IMR-90 (cell line): ENCODE measurements around the gene C3AR1. TPM values are rescaled to one million over a fixed set of nuclear protein-coding genes. Genes with fewer than 3 reads are reported as not detected.

Experiments
- ATAC-seq: fragments of 200-7000 bp; cut with Tn5 transposase; 2 replicates; pipeline ENCODE4 v1.9.1; 2020; ENCODE audit warnings: low read depth, mild to moderate bottlenecking, moderate library complexity
- BruUV-seq: library from RNA; stranded (reverse); fragments of 400-500 nt; replicated peaks from 2 replicates; lab custom pipeline; 2021; lab: Mats Ljungman, UMichigan
- CTCF ChIA-PET: fragments of 300-600 bp; formaldehyde crosslinking; extraction: SDS; loops from one replicate; lab custom pipeline; 2021; ENCODE audit warnings: antibody characterized with exemption; lab: Yijun Ruan, JAX
- POLR2A ChIA-PET: fragments of 300-600 bp; sonication (Branson Sonifier 250); formaldehyde crosslinking; loops from one replicate; lab custom pipeline; 2022; ENCODE audit warnings: antibody characterized with exemption; ENCODE audit not compliant: unreplicated experiment; lab: Charles Lee
- DNase-seq: peaks from one replicate; pipeline ENCODE4 v3.0.0; 2013
- H2AFZ ChIP-seq: replicated peaks from 2 replicates; pipeline ENCODE3; 2013; ENCODE audit warnings: low read length, mild to moderate bottlenecking; ENCODE audit not compliant: poor library complexity
- H2AK5ac ChIP-seq: 2 replicates; pipeline ENCODE4 v1.6.1; 2013; ENCODE audit warnings: low read depth, low read length, inconsistent platforms
- H2AK9ac ChIP-seq: replicated peaks from 2 replicates; pipeline ENCODE3; 2013; ENCODE audit warnings: mild to moderate bottlenecking, low read depth, low read length, moderate library complexity; ENCODE audit not compliant: poor library complexity
- H2BK120ac ChIP-seq: 2 replicates; pipeline ENCODE4 v1.6.1; 2013; ENCODE audit warnings: low read depth, low read length, inconsistent platforms
- H2BK15ac ChIP-seq: 3 replicates; pipeline ENCODE4 v1.6.1; 2013; ENCODE audit warnings: low read depth, low read length, inconsistent platforms
- H2BK20ac ChIP-seq: 2 replicates; pipeline ENCODE4 v1.6.1; 2013; ENCODE audit warnings: low read depth, mild to moderate bottlenecking, inconsistent platforms, low read length, moderate library complexity
- H2BK5ac ChIP-seq: 2 replicates; pipeline ENCODE4 v1.6.1; 2013; ENCODE audit warnings: mild to moderate bottlenecking, low read depth, low read length, inconsistent platforms; ENCODE audit not compliant: poor library complexity, severe bottlenecking
- H3K14ac ChIP-seq: replicated peaks from 2 replicates; pipeline ENCODE4 v1.6.1; 2013; ENCODE audit warnings: low read depth, low read length, inconsistent platforms
- H3K18ac ChIP-seq: 2 replicates; pipeline ENCODE4 v1.6.1; 2013; ENCODE audit warnings: low read depth, low read length, control low read depth
- H3K23ac ChIP-seq: 2 replicates; pipeline ENCODE4 v1.6.1; 2013; ENCODE audit warnings: low read depth, low read length, inconsistent platforms
- H3K27ac ChIP-seq: 2 replicates; pipeline ENCODE4 v1.5.1; 2013; ENCODE audit warnings: mild to moderate bottlenecking, control low read depth, low read length; ENCODE audit not compliant: insufficient read depth
- H3K27me3 ChIP-seq: 2 replicates; pipeline ENCODE4 v1.6.1; 2013; ENCODE audit warnings: low read length; ENCODE audit not compliant: control insufficient read depth, insufficient read depth
- H3K36me3 ChIP-seq: 2 replicates; pipeline ENCODE4 v1.6.1; 2013; ENCODE audit warnings: low read length, mixed read lengths; ENCODE audit not compliant: control insufficient read depth, insufficient read depth
- H3K4ac ChIP-seq: 2 replicates; pipeline ENCODE4 v1.6.1; 2013; ENCODE audit warnings: low read depth, low read length, inconsistent platforms
- H3K4me1 ChIP-seq: 2 replicates; pipeline ENCODE4 v1.6.1; 2013; ENCODE audit warnings: low read length, mixed read lengths; ENCODE audit not compliant: control insufficient read depth, insufficient read depth
- H3K4me2 ChIP-seq: 2 replicates; pipeline ENCODE4 v1.6.1; 2013; ENCODE audit warnings: low read depth, mild to moderate bottlenecking, control low read depth, low read length, moderate library complexity
- H3K4me3 ChIP-seq: 2 replicates; pipeline ENCODE4 v1.5.1; 2013; ENCODE audit warnings: low read depth, mild to moderate bottlenecking, control low read depth, low read length, moderate library complexity; ENCODE audit not compliant: insufficient read depth
- H3K56ac ChIP-seq: 2 replicates; pipeline ENCODE4 v1.6.1; 2013; ENCODE audit warnings: low read length, inconsistent platforms; ENCODE audit not compliant: insufficient read depth; ENCODE audit errors: extremely low read depth
- H3K79me1 ChIP-seq, 2 experiments: 2 replicates each; pipeline ENCODE4 v1.6.1; 2013; ENCODE audit warnings: low read length in 2 of 2, inconsistent platforms in 1 of 2, low read depth in 1 of 2
- H3K9ac ChIP-seq: 2 replicates; pipeline ENCODE4 v1.6.1; 2013; ENCODE audit warnings: low read depth, low read length, control low read depth
- H3K9me1 ChIP-seq: 2 replicates; pipeline ENCODE4 v1.6.1; 2013; ENCODE audit warnings: low read length, inconsistent platforms; ENCODE audit not compliant: insufficient read depth
- H3K9me3 ChIP-seq: 2 replicates; pipeline ENCODE4 v1.6.1; 2013; ENCODE audit warnings: low read length; ENCODE audit not compliant: control insufficient read depth, insufficient read depth
- H4K20me1 ChIP-seq: 2 replicates; pipeline ENCODE4 v1.6.1; 2013; ENCODE audit warnings: low read length, inconsistent platforms; ENCODE audit not compliant: insufficient read depth
- H4K5ac ChIP-seq: 2 replicates; pipeline ENCODE4 v1.6.1; 2013; ENCODE audit warnings: mild to moderate bottlenecking, low read depth, low read length, control low read depth
- H4K8ac ChIP-seq, 2 experiments: 2 replicates each; pipeline ENCODE4 v1.6.1; 2013; ENCODE audit warnings: low read depth in 2 of 2, low read length in 2 of 2, control low read depth in 1 of 2, inconsistent platforms in 1 of 2
- H4K91ac ChIP-seq: 2 replicates; pipeline ENCODE4 v1.6.1; 2013; ENCODE audit warnings: low read depth, low read length, inconsistent platforms; ENCODE audit not compliant: insufficient read depth
- CEBPB ChIP-seq: IDR thresholded peaks from 2 replicates; pipeline ENCODE4 v1.6.1; 2012; ENCODE audit warnings: low read depth, low read length, improper control_type of control experiment
- CHD1 ChIP-seq: IDR thresholded peaks from 2 replicates; pipeline ENCODE4 v1.6.1; 2012; ENCODE audit warnings: low read depth, low read length, improper control_type of control experiment
- FOS ChIP-seq: fragments of 150-350 bp; IDR thresholded peaks from 2 replicates; pipeline ENCODE4 v1.6.1; 2016; ENCODE audit warnings: low read depth, low read length
- MAFK ChIP-seq: IDR thresholded peaks from 2 replicates; pipeline ENCODE4 v1.6.1; 2012; ENCODE audit warnings: low read depth, low read length, improper control_type of control experiment
- MAZ ChIP-seq: IDR thresholded peaks from 2 replicates; pipeline ENCODE4 v1.6.1; 2012; ENCODE audit warnings: low read depth, mild to moderate bottlenecking, low read length, improper control_type of control experiment, moderate library complexity, borderline replicate concordance
- MXI1 ChIP-seq: IDR thresholded peaks from 2 replicates; pipeline ENCODE4 v1.6.1; 2012; ENCODE audit warnings: low read depth, mild to moderate bottlenecking, low read length, moderate library complexity, borderline replicate concordance
- POLR2A ChIP-seq: IDR thresholded peaks from 2 replicates; pipeline ENCODE4 v1.6.1; 2012; ENCODE audit warnings: mild to moderate bottlenecking, low read depth, low read length
- RCOR1 ChIP-seq: IDR thresholded peaks from 2 replicates; pipeline ENCODE4 v1.6.1; 2012; ENCODE audit warnings: mild to moderate bottlenecking, low read length, improper control_type of control experiment; ENCODE audit not compliant: insufficient replicate concordance
- RFX5 ChIP-seq: IDR thresholded peaks from 2 replicates; pipeline ENCODE4 v1.8.0; 2012; ENCODE audit warnings: low read depth, mild to moderate bottlenecking, low read length, moderate library complexity
- SMC3 ChIP-seq: fragments of 150-350 bp; IDR thresholded peaks from 2 replicates; pipeline ENCODE4 v1.6.1; 2016; ENCODE audit warnings: low read depth, mild to moderate bottlenecking, antibody characterized with exemption, low read length, moderate library complexity
- WGBS, 2 experiments: methylation state at CpG; one replicate each; pipeline versions ENCODE4 v1.1.5 to v1.1.7; 2013; ENCODE audit warnings: missing lambda C conversion rate in 2 of 2; ENCODE audit not compliant: insufficient read length in 1 of 2; ENCODE audit errors: extremely low coverage in 2 of 2; 5-methylcytosine and 5-hydroxymethylcytosine counted together
- dilution Hi-C: fragments of 300-500 bp; cut with HindIII; formaldehyde crosslinking; loops from one replicate; pipeline ENCODE4 v1.14.3; 2018; ENCODE audit warnings: low sequenced_read_pairs; ENCODE audit not compliant: unreplicated experiment
- in situ Hi-C: fragments of 300-500 bp; cut with MboI; formaldehyde crosslinking; loops from 3 replicates; pipeline ENCODE4 v1.14.3; 2019; ENCODE audit warnings: low sequenced_read_pairs, inconsistent platforms, mixed read lengths
- intact Hi-C: fragments of 100-400 bp; cut with micrococcal nuclease; formaldehyde crosslinking; loops from 2 replicates; pipeline ENCODE4 v1.10.0; 2022
- polyA plus RNA-seq, 3 experiments: library from polyadenylated mRNA; depleted of rRNA; stranded (reverse); fragments of >200 nt; gene quantifications; 2 replicates each; pipeline ENCODE4 v1.2.3, GENCODE V29; 2012; ENCODE audit warnings: low replicate concordance in 1 of 3
- total RNA-seq: library from RNA; depleted of rRNA; stranded (reverse); fragments of >200 nt; gene quantifications from 2 replicates; pipeline ENCODE4 v1.2.3, GENCODE V29; 2012
- TF ChIP-seq, protein P1 (sequence below): conservative IDR thresholded peaks from 2 replicates; pipeline ENCODE4 v1.5.1; 2012; ENCODE audit warnings: mild to moderate bottlenecking, low read depth, low read length, improper control_type of control experiment
- TF ChIP-seq, protein P2 (sequence below): fragments of 150-350 bp; IDR thresholded peaks from 2 replicates; pipeline ENCODE4 v1.6.1; 2017; ENCODE audit warnings: mild to moderate bottlenecking, antibody characterized with exemption, low read length, low read depth
- TF ChIP-seq, protein P3 (sequence below): fragments of 150-350 bp; IDR thresholded peaks from 2 replicates; pipeline ENCODE4 v1.6.1; 2016; ENCODE audit warnings: low read depth, mild to moderate bottlenecking, low read length, moderate library complexity, borderline replicate concordance

C3AR1 gene
- total and polyA plus RNA-seq, 2 of the 4 experiments (the other 2 are of a cell fraction), result 0.31 to 0.36 TPM

DNA sequence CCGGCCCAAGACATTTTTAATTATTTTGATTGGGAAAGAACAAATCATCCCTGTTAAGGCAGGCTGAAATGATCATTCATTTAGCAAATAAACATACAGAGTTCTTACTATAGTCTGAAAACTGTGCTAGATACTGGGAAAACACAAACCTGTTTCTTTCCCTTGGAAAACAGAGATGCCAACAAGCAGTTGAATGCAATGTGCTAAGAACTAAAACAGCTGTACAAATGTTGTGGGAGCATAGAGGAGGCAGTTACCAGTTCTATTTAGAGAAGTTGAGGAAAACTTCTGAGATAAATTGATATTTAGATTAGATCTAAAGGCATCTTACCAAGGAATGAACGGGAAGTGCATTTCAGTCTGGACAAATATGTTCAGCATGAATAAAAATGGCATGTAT is 12.8 kb upstream of the C3AR1 start:
- ChIA-PET POLR2A (interaction anchor here (0.5 to 0.6 kb wide), 2 partner anchors 105 to 1887 kb away, joined by 5 to 6 read pairs; no protein-coding TSS in a partner anchor), CTCF (interaction anchor here (0.7 to 2.9 kb wide), 8 partner anchors 9 to 889 kb away, joined by 3 to 30 read pairs (median 4); partner anchors contain the start of genes C3AR1 and PEX5)
- Histone ChIP-seq H3K18ac (no peak overlapping the region), H2BK5ac (no peak overlapping the region), H4K5ac (no peak overlapping the region), H3K27me3 (no peaks in the 10 kb centered on the region), H2BK15ac (no peak overlapping the region), H2AK9ac (no peak overlapping the region), H3K23ac (no peak overlapping the region), H3K56ac (no peak overlapping the region), H4K8ac (no peak overlapping the region), H4K20me1 (no peaks in the 10 kb centered on the region), H3K9me3 (no peaks in the 10 kb centered on the region), H3K4me3 (no peak overlapping the region), H2BK120ac (no peak overlapping the region), H3K14ac (no peak overlapping the region), H3K36me3 (no peaks in the 10 kb centered on the region), H3K9ac (no peak overlapping the region), H2BK20ac (no peak overlapping the region), H3K27ac (no peak overlapping the region), H3K4me1 (peaks cover 4% of the 10 kb centered on the region), H4K91ac (no peak overlapping the region), H3K4ac (no peak overlapping the region), H3K4me2 (no peak overlapping the region), H3K79me1 (peaks cover 12 to 25% of the 10 kb centered on the region in 2 experiments; a peak in 3 of 4 replicates), H2AK5ac (no peak overlapping the region), H3K9me1 (no peaks in the 10 kb centered on the region; the same call in 1 of the 2 replicates), H2AFZ (no peak overlapping the region)
- no TSS peak for BruUV-seq
- DNase-seq, result no peak
- 70% methylated on average over 1 of the region's 2 CpGs; no CpG with 5 or more reads in 1 of the 2 experiments for WGBS, 2 experiments
- dilution Hi-C loops (no loop called here), in situ Hi-C loops (loop anchor here (5.0 kb wide), 1 partner anchor 37 kb away; no protein-coding TSS in a partner anchor), intact Hi-C loops (loop anchor here (1.0 to 5.0 kb wide), 5 partner anchors 33 to 246 kb away; no protein-coding TSS in a partner anchor)
- TF ChIP-seq CHD1, result no peak
- no peak for TF ChIP-seq MAZ
- TF ChIP-seq RCOR1, result no peak
- TF ChIP-seq CEBPB, result no peak
- no peak for TF ChIP-seq FOS
- no peak for TF ChIP-seq SMC3
- TF ChIP-seq, protein P1, sequence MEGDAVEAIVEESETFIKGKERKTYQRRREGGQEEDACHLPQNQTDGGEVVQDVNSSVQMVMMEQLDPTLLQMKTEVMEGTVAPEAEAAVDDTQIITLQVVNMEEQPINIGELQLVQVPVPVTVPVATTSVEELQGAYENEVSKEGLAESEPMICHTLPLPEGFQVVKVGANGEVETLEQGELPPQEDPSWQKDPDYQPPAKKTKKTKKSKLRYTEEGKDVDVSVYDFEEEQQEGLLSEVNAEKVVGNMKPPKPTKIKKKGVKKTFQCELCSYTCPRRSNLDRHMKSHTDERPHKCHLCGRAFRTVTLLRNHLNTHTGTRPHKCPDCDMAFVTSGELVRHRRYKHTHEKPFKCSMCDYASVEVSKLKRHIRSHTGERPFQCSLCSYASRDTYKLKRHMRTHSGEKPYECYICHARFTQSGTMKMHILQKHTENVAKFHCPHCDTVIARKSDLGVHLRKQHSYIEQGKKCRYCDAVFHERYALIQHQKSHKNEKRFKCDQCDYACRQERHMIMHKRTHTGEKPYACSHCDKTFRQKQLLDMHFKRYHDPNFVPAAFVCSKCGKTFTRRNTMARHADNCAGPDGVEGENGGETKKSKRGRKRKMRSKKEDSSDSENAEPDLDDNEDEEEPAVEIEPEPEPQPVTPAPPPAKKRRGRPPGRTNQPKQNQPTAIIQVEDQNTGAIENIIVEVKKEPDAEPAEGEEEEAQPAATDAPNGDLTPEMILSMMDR, result no peak
- TF ChIP-seq, protein P2, sequence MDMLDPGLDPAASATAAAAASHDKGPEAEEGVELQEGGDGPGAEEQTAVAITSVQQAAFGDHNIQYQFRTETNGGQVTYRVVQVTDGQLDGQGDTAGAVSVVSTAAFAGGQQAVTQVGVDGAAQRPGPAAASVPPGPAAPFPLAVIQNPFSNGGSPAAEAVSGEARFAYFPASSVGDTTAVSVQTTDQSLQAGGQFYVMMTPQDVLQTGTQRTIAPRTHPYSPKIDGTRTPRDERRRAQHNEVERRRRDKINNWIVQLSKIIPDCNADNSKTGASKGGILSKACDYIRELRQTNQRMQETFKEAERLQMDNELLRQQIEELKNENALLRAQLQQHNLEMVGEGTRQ, result no peak
- no peak for TF ChIP-seq RFX5
- TF ChIP-seq POLR2A, result no peak
- TF ChIP-seq, protein P3, sequence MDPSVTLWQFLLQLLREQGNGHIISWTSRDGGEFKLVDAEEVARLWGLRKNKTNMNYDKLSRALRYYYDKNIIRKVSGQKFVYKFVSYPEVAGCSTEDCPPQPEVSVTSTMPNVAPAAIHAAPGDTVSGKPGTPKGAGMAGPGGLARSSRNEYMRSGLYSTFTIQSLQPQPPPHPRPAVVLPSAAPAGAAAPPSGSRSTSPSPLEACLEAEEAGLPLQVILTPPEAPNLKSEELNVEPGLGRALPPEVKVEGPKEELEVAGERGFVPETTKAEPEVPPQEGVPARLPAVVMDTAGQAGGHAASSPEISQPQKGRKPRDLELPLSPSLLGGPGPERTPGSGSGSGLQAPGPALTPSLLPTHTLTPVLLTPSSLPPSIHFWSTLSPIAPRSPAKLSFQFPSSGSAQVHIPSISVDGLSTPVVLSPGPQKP, result no peak
- TF ChIP-seq MAFK, result no peak
- no peak for TF ChIP-seq MXI1
- no peak for ATAC-seq
